NCI-H1105 treated with DMSO at 0.1 percent for 48 hours (cell line): ENCODE measurements around the gene PCED1B.
"Not testable (repeated sequence)": the region's sequence is repeated elsewhere in the genome, so short reads cannot be mapped to it uniquely, and the experiment has no call there.

Experiments used
- DNase-seq: peaks from one replicate; lab custom pipeline; 2025; lab: John Stamatoyannopoulos, UW

PCED1B gene

GRCh38 chr12:47091009-47091408, 11.6 kb downstream of the PCED1B start:
- DNase-seq: no peak

GRCh38 chr12:47094804-47095203, 15.4 kb downstream of the PCED1B start:
- DNase-seq: no peak

- DNase-seq: no peak
These were observed 16.2 kb downstream of the PCED1B start for GRCh38 chr12:47095446-47096236.

- DNase-seq: no peak
These were observed 18.0 kb downstream of the PCED1B start for GRCh38 chr12:47097276-47097896.

GRCh38 chr12:47098099-47098498, 18.7 kb downstream of the PCED1B start:
- DNase-seq: no peak

GRCh38 chr12:47099610-47100009, 20.2 kb downstream of the PCED1B start:
- DNase-seq: no peak

- no peak for DNase-seq
These were observed 20.7 kb downstream of the PCED1B start for GRCh38 chr12:47100160-47100559.

GRCh38 chr12:47102406-47102805, 23.0 kb downstream of the PCED1B start:
- no peak for DNase-seq

- no peak for DNase-seq
These were observed 23.6 kb downstream of the PCED1B start for GRCh38 chr12:47102845-47103651.

- DNase-seq: peak; percentile 81
These were observed 26.7 kb downstream of the PCED1B start for GRCh38 chr12:47105914-47106674.

- no peak for DNase-seq
These were observed 28.0 kb downstream of the PCED1B start for GRCh38 chr12:47107446-47107845.

GRCh38 chr12:47107926-47108325, 28.5 kb downstream of the PCED1B start:
- DNase-seq: no peak

GRCh38 chr12:47110011-47110541, 30.7 kb downstream of the PCED1B start:
- peak; percentile 42 for DNase-seq

GRCh38 chr12:47110718-47111391, 31.4 kb downstream of the PCED1B start:
- no peak for DNase-seq

- no peak for DNase-seq
These were observed 32.0 kb downstream of the PCED1B start for GRCh38 chr12:47111392-47111778.

GRCh38 chr12:47111854-47112253, 32.4 kb downstream of the PCED1B start:
- no peak for DNase-seq

GRCh38 chr12:47112679-47113078, 33.3 kb downstream of the PCED1B start:
- DNase-seq: no peak

GRCh38 chr12:47114481-47114892, 35.1 kb downstream of the PCED1B start:
- DNase-seq: no peak

GRCh38 chr12:47117305-47117704, 37.9 kb downstream of the PCED1B start:
- DNase-seq: not testable (repeated sequence)

- DNase-seq: no peak
These were observed 41.3 kb downstream of the PCED1B start for GRCh38 chr12:47120736-47121135.

- DNase-seq: no peak
These were observed 41.7 kb downstream of the PCED1B start for GRCh38 chr12:47121146-47121545.
